ENCODE measurements around the gene FBXL7.

FBXL7 gene

DNA sequence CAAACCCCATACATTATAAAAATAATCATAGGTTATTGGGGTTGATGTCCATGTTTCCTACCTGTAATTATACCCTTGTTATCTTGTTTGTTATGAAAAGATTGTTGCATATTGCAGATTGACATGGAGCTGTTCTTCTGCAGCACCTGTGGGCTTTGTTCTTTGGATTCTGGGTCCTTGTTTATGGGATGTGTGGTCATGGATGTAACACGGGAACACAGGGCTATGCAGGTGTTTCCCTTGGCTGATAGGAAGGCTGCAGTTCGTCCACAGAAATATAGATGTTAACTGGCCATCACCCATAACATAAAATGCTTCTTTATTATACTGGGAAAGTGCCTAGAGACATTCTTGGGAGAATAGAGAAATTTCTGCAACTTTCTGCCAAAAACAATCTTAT lies 77.9 kb downstream of the FBXL7 start:
- DNase-seq (ENCODE audit: low read depth, low spot score) = no peak

DNA sequence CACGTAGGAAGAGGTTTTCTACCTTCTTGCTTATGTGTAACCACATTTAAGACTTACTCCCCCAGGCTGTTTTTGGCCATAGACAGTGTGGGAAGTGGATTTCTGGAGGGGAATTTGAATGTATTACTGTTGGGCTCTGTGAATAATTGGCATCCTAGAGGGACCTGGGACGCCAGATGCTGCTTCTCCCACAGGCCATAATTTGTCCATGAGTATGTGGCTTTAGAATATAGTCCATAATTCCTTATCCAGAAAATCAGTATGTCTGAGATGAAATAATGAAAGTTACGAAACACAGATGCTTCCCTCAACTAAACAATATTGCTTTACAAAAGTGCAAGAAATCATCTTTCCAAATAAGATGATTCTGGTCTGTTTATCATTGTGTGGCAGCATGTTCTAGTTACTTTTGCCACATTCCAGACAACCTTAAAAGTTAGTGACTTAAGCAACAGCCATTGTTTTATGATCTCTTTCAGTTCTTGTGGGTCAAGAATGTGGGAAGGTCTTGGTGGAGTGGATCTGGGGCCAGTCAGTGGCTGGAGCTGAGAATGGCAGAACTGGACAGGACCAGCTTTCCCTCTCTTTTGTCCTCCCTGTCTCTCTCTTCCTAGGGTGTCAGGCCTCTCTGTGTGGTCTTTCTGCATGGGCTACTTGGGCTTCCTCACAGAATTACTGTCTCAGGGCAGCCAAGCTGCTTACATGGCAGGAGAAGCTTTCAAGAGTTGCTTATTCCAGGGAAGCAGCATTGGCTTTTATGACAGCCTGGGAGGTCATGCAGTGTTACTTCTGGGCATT lies 79.4 kb downstream of the FBXL7 start:
- DNase-seq (ENCODE audit: low read depth, low spot score) = no peak

DNA sequence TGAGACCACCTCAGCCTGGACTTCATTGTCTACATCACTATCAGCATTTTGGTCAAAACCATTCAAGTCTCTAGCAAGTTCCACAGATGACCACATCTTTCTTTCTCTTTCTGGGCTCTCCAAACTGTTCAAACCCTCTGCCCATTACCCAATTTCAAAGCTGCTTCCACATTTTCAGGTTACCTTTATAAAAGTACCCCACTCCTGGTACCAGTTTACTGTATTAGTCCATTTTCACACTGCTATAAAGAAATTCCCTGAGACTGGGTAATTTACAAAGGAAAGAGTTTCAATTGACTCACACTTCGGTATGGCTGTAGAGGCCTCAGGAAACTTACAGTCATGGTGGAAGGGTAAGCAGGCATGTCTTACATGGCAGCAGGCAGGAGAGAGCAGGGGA lies 84.5 kb downstream of the FBXL7 start:
- no peak for DNase-seq (ENCODE audit: low read depth, low spot score)

DNA sequence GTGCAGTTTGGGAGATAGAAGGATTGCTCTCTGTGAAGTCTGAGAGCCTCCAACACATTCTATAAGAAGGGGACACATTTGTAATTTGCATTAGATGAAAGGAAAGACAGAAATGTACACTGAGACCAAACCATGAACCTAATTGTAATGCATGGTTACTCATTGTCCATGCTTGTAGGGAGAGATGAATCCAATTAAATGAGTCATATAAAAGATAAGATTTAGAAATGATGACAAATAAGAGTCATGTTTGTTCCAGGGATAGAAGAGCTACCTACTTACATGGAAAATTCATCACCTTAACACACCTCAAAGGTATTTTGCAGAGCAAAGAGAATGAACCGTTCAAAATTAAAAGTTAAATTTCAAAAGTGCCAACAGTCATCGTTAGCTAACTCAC lies 85.1 kb downstream of the FBXL7 start:
- DNase-seq (ENCODE audit: low read depth, low spot score) = no peak

DNA sequence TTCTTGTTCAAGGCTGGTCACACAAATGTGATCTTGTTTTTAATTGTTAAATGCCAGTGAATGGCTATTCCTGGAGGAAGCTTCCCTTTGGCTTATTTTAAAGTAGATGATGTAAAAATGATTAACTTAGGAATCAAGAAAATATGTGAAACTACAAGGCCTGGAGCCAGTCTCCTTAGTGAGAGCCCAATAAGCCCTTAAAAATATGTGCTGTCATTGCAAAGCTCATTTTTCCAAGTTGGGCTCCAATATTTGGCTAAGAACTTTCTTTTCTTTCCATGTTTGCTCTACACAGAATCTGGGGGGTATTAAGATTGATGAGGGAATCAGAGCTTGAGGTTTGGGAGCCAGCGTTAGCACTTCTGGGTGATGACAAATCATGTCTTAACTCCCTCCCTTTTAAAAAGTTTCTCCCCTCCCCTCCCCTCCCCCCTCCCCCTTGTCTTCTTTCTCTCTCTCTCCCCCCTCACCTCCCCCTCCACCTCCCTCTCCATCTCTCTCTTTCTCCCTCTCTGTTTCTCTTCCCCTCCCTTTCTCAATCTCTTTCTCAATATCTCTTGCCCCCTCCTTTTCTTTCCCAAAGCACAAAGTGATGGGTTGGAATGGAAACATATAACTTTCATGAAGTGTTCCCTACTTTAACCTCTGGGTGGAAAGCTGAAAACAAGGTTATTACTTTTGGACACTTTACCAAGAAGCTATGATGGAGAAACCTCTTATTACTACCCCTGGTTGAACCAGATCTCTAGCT lies 86.0 kb downstream of the FBXL7 start:
- DNase-seq (ENCODE audit: low read depth, low spot score) = no peak

DNA sequence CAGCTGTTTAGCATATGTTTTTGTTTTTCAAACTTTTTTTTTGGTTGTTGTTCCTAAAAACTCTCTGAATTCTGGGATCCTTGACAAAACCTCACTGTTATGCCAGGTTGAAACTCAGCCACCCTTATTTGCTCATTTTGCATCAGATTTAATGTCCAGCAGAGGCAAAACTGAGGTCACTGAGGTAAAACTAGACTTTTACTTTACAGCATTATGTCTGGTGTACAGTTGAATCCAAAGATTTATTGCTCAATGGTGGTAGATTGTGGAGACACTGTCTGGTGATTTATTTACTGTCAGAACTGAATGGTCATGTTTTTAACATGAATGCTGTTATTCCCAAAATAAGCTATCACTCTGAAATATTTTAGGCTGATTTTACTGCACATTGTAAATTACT lies 87.9 kb downstream of the FBXL7 start:
- DNase-seq (ENCODE audit: low read depth, low spot score) = no peak

DNA sequence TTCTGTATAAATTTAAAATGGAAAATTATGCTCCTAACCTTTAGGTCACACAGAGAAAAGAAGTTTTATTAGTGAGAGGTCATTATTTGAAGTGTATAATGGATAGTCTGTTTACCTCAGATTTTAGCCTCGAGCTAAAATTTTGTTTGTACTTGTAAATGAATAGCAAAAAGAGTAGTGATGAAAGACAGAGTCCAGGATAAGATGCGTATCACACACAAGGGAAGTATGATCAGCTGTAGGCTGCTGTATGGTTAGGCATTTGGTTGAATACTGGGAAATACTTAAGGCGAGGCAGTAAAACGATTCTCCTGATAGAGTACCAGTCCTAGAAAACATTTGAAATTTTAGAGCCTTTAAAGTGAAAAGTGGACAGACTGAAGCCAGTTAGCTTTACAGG lies 92.7 kb downstream of the FBXL7 start:
- no peak for DNase-seq (ENCODE audit: low read depth, low spot score)

DNA sequence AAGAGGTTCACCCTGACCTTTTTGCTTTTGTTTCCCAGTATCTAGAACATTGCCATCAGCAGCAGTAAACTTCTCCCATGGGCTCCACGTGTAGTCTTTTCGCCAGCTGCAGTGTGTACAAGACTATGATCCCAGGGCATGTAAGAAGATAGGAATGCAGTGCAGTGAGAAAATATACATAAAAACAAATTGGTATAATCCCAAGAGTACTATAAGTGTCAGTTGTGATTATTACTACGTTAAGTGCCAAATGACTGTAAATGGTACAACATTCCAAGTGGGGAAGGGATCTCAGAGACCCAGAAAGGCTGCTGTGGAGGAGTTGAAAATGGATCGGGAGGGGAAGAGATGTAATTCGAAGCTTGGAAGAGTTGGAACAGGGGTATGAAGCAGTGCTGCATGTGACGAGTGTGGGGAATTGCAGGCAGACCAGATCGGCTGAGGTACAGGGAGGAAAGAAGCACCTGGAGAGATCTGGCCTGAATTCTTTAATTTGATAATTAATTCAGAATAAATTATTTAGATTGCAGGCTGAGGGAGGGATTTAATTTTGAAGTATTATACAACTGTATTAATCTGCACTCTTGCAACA lies 95.1 kb downstream of the FBXL7 start:
- no peak for DNase-seq (ENCODE audit: low read depth, low spot score)

DNA sequence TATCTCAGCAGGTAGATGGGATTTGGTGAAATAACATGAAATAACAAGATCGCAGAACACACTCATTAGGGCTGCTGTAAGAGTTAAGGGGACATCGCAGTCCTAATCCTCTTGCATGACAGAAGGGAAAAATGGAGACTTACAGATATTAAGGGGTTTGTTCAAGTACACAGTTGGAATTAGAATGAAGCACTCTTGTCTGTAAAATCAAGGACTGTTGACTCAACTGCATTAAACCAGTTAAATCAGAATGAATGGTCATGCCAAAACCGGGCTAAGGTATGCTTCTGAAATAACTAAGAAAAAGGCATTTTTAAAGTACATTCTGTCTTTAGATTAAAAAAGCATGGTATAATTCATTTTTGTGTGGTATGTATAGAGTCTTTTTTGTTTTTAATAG lies 95.9 kb downstream of the FBXL7 start:
- no peak for DNase-seq (ENCODE audit: low read depth, low spot score)

DNA sequence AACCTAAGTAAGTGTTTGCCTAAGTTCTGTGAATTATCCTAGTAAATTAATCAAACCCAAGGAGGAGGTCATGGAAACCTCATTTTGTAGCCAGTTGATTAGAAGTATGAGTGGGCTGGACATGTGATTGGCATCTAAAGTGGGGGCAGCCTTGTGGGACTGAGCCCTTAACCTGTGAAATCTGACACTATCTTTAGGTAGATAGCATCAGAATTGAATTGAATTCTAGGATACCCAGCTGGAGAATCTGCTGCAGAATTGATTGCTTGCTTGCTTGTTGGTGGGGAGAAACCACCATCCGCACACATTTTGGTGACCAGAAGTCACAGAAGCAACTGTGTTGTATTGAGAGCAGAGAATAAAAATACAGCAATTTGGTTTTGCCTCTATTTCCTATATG lies 97.0 kb downstream of the FBXL7 start:
- no peak for DNase-seq (ENCODE audit: low read depth, low spot score)

DNA sequence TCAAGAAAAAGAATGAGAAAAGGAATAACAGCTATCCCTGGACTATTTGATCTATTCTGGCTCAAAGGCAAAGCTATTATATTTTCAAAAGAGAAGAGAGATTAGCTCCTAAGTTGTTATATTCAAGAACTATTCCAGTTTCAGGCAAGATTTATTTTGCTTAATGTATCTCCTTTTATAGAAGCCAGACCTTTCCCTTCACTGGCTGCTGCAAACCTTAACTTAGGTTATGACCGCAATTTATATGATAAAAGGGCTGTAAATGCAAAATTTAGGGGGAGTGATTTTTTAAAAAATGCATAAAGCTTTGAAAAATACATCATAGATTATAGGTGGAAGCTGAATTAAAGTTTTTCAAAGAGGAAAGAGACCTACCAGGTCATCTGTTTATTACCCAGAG lies 97.8 kb downstream of the FBXL7 start:
- DNase-seq (ENCODE audit: low read depth, low spot score) = no peak

DNA sequence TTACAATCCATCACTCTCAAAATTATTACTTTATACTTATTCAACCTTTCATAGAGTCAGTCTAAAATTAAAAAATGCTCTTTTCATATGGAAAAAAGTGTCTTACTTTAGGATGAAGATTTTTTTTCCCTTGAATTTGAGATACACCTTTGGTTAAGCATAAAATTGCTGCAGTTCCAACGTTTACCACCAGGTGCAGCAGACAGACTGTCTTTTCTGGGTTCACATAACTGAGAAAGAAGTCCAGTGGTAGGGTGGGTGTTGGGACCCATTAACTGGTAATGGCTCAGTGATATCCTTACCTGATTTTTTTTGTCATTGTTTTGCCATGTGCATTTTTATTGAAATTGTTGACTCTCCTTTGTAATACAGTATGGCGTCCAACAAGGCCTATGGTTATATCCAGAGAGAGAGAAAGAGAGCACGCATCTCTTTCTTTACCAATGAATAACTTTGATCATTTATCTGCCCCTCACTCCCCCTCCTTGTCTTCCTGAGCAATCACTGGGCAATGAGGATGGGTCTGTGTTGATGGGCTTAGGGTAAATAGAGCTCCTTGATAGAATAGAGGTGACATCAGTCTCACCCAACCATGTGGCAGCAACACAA lies 98.4 kb downstream of the FBXL7 start:
- no peak for DNase-seq (ENCODE audit: low read depth, low spot score)

DNA sequence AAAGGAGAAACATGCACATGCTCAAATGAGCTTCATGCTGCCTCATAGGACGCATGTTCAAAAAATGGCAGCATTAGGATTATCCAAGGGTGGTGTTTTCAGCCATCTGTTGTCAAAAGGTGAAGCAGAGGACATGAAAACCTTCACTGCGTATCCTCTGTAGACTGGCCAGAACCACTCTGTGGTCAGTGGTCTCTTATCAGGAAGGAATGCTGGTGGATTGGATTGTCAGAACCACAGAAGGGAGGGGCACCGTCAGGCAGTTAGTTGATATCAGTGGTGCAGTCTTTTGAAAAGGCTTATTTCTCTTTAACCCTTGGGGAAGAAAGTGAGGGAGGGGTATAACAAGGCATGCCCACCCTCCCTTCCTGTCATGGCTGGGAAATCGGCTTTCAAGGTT lies 100.1 kb downstream of the FBXL7 start:
- DNase-seq (ENCODE audit: low read depth, low spot score) = peak; percentile 8

DNA sequence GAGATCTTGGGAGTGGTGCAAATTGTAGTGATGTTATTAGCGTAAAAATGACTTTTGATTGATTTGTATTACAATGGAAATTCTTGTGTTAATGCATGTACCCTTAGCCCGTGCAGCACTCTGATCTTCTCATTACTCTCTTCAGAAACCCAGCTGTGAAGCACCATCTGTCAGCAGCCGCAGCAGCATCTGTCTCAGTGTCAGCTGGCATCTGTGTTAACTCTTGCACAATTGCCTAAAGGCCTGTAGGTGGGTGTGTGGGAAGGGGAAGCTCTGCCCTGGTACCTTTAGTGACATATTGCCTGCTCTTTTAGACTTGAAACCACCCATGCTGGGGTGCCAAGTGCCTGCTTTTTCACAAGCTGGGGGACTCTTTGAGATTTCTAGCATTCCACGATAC lies 101.3 kb downstream of the FBXL7 start:
- DNase-seq (ENCODE audit: low read depth, low spot score) = peak; percentile 14

DNA sequence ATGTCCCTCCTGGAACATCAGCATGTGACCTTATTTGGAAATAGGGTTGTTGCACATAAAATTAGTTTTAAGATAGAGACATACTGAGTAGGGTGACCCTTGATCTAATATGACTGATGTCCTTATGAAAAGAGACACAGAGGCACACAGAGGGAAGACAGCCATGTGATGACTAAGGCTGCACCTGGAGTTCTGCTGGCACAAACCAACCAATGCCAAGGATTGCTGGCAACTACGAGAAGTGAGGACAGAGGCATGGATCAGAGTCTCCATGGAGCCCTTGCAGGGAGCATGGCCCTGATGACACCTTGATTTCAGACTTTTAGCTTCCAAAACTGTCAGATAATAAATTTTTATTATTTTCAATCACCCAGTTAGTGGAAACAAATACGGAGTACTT lies 101.9 kb downstream of the FBXL7 start:
- no peak for DNase-seq (ENCODE audit: low read depth, low spot score)

DNA sequence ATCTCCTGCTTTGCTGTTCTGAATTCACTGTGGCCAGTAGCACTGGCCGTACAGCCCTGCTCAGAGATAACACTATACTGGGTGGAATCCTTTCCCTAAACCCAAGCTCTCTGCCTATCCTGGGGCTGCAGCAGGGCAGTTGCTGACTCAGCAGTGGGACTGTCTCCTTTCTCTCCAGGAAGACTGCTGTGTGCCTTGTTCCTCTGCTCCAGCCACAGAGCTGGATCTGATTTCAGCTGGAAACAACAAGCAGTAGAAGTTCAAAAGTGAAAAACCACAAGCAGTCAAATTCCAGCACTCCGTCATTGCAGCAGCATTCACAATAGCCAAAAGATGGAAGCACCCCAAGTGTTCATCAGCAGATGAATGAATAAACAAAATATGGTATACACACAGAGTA lies 105.0 kb downstream of the FBXL7 start:
- DNase-seq (ENCODE audit: low read depth, low spot score) = peak; percentile 8

DNA sequence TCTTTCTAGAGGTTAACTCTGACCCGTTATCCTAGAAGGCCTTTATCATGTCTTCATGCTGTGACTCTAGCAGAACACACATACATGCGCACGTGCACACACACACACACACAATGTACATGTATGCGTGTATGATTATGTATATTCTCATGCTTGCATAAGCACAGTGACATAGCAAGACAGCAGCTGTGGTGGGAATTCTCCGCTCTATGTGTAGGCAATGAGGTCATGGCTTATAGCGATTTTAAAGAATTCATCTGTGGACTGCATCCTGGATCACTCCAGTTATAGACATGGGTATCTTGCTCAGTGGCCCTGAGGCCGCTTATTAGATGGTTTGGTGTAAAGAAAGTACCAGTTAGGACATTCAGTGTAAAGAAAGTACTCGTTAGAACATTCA lies 106.2 kb downstream of the FBXL7 start:
- DNase-seq (ENCODE audit: low read depth, low spot score) = no peak

DNA sequence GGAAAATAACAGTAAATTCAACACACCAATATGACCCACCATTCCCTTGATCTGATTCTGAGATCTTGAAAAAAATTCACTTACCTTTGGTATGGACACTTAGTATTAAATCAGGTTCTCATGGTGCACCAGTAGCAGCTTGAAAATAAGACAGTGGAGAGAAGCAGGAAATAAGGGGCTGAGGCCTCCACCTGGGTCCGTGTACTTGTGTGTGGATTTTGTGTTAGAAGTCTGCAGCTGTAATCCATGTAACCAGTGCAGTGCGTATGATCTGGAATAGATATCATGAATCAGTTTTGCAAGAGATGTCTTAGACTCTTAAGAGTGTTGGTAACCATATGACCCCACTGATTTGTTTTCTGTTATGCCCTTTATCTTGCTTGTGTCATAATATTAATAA lies 107.1 kb downstream of the FBXL7 start:
- DNase-seq (ENCODE audit: low read depth, low spot score) = no peak

DNA sequence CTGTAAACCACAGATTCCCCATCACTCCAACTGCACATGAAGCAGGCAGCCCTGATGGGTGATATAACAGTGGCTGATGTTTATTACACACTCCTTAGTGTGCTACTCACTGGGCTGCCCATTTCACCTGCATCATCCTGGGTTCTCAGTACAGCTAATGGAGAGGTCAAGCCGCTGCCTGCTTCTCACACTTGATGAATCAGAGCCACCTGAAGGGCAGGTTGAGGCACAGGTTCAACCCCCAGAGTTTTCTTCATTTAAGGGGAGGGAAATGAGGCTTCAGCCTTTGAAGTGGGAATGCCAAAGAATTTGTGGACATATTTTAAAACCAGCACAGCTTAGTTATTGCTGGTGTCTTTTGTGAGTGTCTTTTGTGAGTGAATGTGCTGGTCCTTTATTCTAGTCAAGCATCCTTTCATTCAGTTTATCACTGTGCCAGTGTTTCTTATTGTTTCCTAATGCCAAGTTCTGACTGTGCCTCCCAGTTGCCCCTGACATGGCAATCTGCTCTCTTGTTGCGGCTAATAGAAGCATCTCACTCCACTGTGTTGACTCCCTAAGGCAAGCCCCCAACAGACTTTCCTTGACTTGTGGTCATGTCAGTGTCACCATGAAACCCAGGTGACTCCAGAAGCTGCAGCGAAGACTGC lies 109.2 kb downstream of the FBXL7 start:
- no peak for DNase-seq (ENCODE audit: low read depth, low spot score)

DNA sequence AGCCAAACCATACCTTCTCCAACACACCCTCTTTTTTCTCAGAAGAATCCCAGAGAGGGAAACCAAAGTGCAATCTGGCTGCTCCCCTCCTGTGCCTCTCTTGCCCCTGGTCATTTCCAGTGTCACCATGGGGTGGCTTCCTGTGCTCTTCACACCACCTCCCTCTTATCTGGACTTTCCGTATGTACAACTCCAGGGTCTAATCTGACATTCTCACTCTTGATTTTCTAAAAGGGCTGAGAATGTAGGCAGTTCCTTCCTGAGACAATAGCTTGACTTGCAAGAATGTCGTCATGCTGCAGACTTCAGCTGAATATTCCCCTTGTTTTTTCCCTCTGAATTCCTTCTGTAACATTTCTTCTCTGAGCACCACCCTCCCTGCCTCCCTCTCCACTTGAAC lies 110.2 kb downstream of the FBXL7 start:
- peak; percentile 8 for DNase-seq (ENCODE audit: low read depth, low spot score)

DNA sequence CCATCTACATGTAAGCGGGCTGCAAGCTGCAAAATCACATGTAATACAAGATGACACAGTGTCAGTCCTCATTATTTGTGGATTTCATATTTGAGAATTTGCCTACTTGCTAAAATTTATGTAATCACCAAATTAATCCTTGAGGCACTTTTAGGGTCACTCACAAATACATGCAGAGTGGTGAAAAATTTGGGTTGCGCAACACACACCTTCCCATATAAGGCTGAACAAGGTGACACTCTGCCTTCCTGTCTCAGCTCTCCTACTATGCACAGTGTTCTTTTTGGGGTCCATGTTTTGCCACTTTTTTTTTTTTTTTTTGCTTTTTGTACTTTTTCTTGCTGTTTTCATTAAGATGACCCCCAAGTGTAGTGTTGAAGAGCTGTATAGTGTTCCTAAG lies 111.0 kb downstream of the FBXL7 start:
- DNase-seq (ENCODE audit: low read depth, low spot score) = no peak
